BJ (cell line): ENCODE data around the gene TOR2A. TPM values are rescaled to one million over a fixed set of nuclear protein-coding genes. Genes with fewer than 3 reads are reported as not detected.
A peak's percentile ranks its signal among the peaks of the same experiment; 100 is the strongest.

Source experiments
- CTCF ChIA-PET: fragments of 350-600 bp; formaldehyde crosslinking; extraction: SDS; loops from one replicate; lab custom pipeline; 2021; ENCODE audit warnings: antibody characterized with exemption, inconsistent platforms; lab: Yijun Ruan, JAX
- POLR2A ChIA-PET: fragments of 300-600 bp; sonication (Branson Sonifier 250); formaldehyde crosslinking; extraction: SDS; loops from one replicate; lab custom pipeline; 2021; ENCODE audit warnings: antibody characterized with exemption; lab: Charles Lee
- DNase-seq: peaks from one replicate; pipeline ENCODE4 v3.0.0-alpha.2; 2011; ENCODE audit warnings: low read depth
- H3K27me3 ChIP-seq: 2 replicates; pipeline ENCODE4 v1.6.0; 2011; ENCODE audit warnings: low read length; ENCODE audit not compliant: control insufficient read depth, insufficient read depth
- H3K36me3 ChIP-seq: 2 replicates; pipeline ENCODE4 v1.5.1; 2011; ENCODE audit warnings: low read length; ENCODE audit not compliant: control insufficient read depth, insufficient read depth
- H3K4me3 ChIP-seq: 2 replicates; pipeline ENCODE4 v1.5.1; 2011; ENCODE audit warnings: low read depth, mild to moderate bottlenecking, control low read depth, low read length
- CTCF ChIP-seq: IDR thresholded peaks from 2 replicates; pipeline ENCODE4 v1.5.1; 2011; ENCODE audit warnings: low read depth, mild to moderate bottlenecking, control low read depth, inconsistent platforms, low read length, moderate library complexity; ENCODE audit not compliant: insufficient read depth
- polyA plus RNA-seq: library from polyadenylated mRNA; depleted of rRNA; stranded (reverse); fragments of >200 nt; gene quantifications from 2 replicates; pipeline ENCODE4 v1.2.3, GENCODE V29; 2011

TOR2A gene
- polyA plus RNA-seq, 1 experiment: 8.0 TPM

GRCh38 chr9:127776195-127776923 lies 41.3 kb upstream of the TOR2A start:
- TF ChIP-seq CTCF: no peak
- no peak for DNase-seq
- no peak overlapping the region for H3K4me3 ChIP-seq
- H3K27me3 ChIP-seq: peaks cover 9% of the 10 kb centered on the region; the same call in 1 of the 2 replicates
- H3K36me3 ChIP-seq: no peaks in the 10 kb centered on the region
- ChIA-PET POLR2A (no interaction called here), CTCF (interaction anchor here (1.2 kb wide), 1 partner anchor 8 kb away, joined by 4 read pairs; no protein-coding TSS in a partner anchor)

GRCh38 chr9:127773981-127774380 lies 38.9 kb upstream of the TOR2A start:
- CTCF ChIA-PET: interaction anchor here (1.4 kb wide), 2 partner anchors 11 to 39 kb away, joined by 4 to 5 read pairs; partner anchors contain the start of genes CDK9 and TOR2A
- no peak for DNase-seq
- TF ChIP-seq CTCF: no peak
- Histone ChIP-seq H3K36me3 (no peaks in the 10 kb centered on the region), H3K27me3 (peaks cover 7% of the 10 kb centered on the region; the same call in 1 of the 2 replicates), H3K4me3 (no peak overlapping the region)
- POLR2A ChIA-PET: no interaction called here

GRCh38 chr9:127773272-127773671 lies 38.2 kb upstream of the TOR2A start:
- TF ChIP-seq CTCF: no peak
- no peak for DNase-seq
- CTCF ChIA-PET: interaction anchor here (1.1 kb wide), 1 partner anchor 38 kb away, joined by 5 read pairs; the partner anchor contains the start of gene TOR2A
- H3K36me3 ChIP-seq: no peaks in the 10 kb centered on the region
- no peak overlapping the region for H3K4me3 ChIP-seq
- POLR2A ChIA-PET: no interaction called here
- H3K27me3 ChIP-seq: peaks cover 8% of the 10 kb centered on the region

GRCh38 chr9:127772603-127773002 lies 37.5 kb upstream of the TOR2A start:
- CTCF ChIA-PET: interaction anchor here (1.1 to 1.2 kb wide), 2 partner anchors 12 to 38 kb away, joined by 3 to 5 read pairs; partner anchors contain the start of gene TOR2A
- no peak for TF ChIP-seq CTCF
- POLR2A ChIA-PET: interaction anchor here (0.7 kb wide), 1 partner anchor 133 kb away, joined by 9 read pairs; no protein-coding TSS in a partner anchor
- H3K4me3 ChIP-seq: no peak overlapping the region
- no peak for DNase-seq
- no peaks in the 10 kb centered on the region for H3K36me3 ChIP-seq
- H3K27me3 ChIP-seq: peaks cover 8% of the 10 kb centered on the region

GRCh38 chr9:127771570-127772189 lies 36.6 kb upstream of the TOR2A start:
- ChIA-PET POLR2A (interaction anchor here (0.5 to 0.7 kb wide), 5 partner anchors 14 to 132 kb away, joined by 3 to 27 read pairs (median 9); no protein-coding TSS in a partner anchor), CTCF (interaction anchor here (0.7 to 2.0 kb wide), 6 partner anchors 12 to 98 kb away, joined by 3 to 10 read pairs (median 4); partner anchors contain the start of genes CDK9 and TOR2A)
- peak overlapping the region; percentile 42 for H3K4me3 ChIP-seq
- peaks cover 6% of the 10 kb centered on the region for H3K27me3 ChIP-seq
- DNase-seq: no peak
- no peaks in the 10 kb centered on the region for H3K36me3 ChIP-seq
- TF ChIP-seq CTCF: no peak
